Measurements from ENCODE around the gene AHNAK.

DNA sequence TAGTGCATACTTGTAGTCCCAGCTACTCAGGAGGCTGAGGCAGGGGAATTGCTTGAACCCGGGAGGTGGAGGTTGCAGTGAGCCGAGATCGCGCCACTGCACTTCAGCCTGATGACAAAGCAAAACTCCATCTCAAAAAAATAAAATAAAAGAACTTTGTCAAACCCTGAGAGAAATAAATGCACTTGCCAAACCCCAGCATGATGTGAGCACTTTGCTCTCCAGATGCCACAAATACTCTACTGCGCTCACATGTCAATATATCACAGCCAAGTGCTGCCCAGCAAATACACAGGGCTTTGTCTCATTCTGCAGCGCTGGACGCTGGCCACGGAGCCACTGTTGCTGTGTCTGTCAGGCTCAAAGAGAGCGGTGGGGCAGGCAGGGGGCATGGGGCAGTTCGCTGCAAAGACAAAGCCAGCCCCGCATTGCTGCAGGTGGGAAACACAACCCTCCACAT, 45.1 kb downstream of the AHNAK start:
- no peak for TF ChIP-seq POLR2A (IDR thresholded peaks at IDR 0.05)
- TF ChIP-seq, protein P1, sequence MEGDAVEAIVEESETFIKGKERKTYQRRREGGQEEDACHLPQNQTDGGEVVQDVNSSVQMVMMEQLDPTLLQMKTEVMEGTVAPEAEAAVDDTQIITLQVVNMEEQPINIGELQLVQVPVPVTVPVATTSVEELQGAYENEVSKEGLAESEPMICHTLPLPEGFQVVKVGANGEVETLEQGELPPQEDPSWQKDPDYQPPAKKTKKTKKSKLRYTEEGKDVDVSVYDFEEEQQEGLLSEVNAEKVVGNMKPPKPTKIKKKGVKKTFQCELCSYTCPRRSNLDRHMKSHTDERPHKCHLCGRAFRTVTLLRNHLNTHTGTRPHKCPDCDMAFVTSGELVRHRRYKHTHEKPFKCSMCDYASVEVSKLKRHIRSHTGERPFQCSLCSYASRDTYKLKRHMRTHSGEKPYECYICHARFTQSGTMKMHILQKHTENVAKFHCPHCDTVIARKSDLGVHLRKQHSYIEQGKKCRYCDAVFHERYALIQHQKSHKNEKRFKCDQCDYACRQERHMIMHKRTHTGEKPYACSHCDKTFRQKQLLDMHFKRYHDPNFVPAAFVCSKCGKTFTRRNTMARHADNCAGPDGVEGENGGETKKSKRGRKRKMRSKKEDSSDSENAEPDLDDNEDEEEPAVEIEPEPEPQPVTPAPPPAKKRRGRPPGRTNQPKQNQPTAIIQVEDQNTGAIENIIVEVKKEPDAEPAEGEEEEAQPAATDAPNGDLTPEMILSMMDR (IDR thresholded peaks at IDR 0.05): no peak

All from lower leg skin (tissue), 3 donors.